SJSA1 (cell line): Measurements from ENCODE around the gene HIBCH. TPM values are rescaled to one million over a fixed set of nuclear protein-coding genes. Genes with fewer than 3 reads are reported as not detected.
"Not testable (repeated sequence)": the region's sequence is repeated elsewhere in the genome, so short reads cannot be mapped to it uniquely, and the experiment has no call there.

Experiments
- DNase-seq, 2 experiments: peaks; one replicate each; pipeline ENCODE4 v3.0.0-alpha.2; 2015 to 2020; ENCODE audit warnings: low spot score in 2 of 2, low read depth in 1 of 2
- H3K27ac ChIP-seq: fragments of 250-450 bp; sonication (Bioruptor Pico); 2 replicates; pipeline ENCODE4 v1.5.1; 2020; ENCODE audit warnings: mild to moderate bottlenecking, moderate library complexity
- H3K27me3 ChIP-seq: fragments of 250-450 bp; sonication (Bioruptor Pico); replicated peaks from 2 replicates; pipeline ENCODE4 v1.5.1; 2020; ENCODE audit warnings: mild to moderate bottlenecking, moderate library complexity
- H3K36me3 ChIP-seq: fragments of 250-450 bp; sonication (Bioruptor Pico); 2 replicates; pipeline ENCODE4 v1.5.1; 2020; ENCODE audit warnings: mild to moderate bottlenecking
- H3K4me1 ChIP-seq: fragments of 250-450 bp; sonication (Bioruptor Pico); replicated peaks from 2 replicates; pipeline ENCODE4 v1.6.1; 2021; ENCODE audit warnings: mild to moderate bottlenecking
- H3K4me3 ChIP-seq: fragments of 250-450 bp; sonication (Bioruptor Pico); 2 replicates; pipeline ENCODE4 v1.5.1; 2020; ENCODE audit warnings: mild to moderate bottlenecking
- H3K9me3 ChIP-seq: fragments of 250-450 bp; sonication (Bioruptor Pico); replicated peaks from 2 replicates; pipeline ENCODE4 v1.5.1; 2020; ENCODE audit warnings: mild to moderate bottlenecking
- total RNA-seq: library from RNA; depleted of rRNA; stranded (reverse); fragments of >200 nt; shearing (Covaris generic); gene quantifications from 2 replicates; pipeline ENCODE4 v1.2.3, GENCODE V29; 2014

Gene HIBCH
- total RNA-seq, 1 experiment from 2014 or later, result 16.0 TPM

- peaks cover 13% of the 10 kb centered on the region for H3K4me1 ChIP-seq
- no peak overlapping the region for H3K4me3 ChIP-seq
- DNase-seq, result peak in 1 of 2 experiments; percentile 30
- H3K27me3 ChIP-seq, result no peaks in the 10 kb centered on the region
- no peaks in the 10 kb centered on the region for H3K36me3 ChIP-seq
- no peaks in the 10 kb centered on the region for H3K9me3 ChIP-seq
- 0 out of 2 replicates have a peak overlapping the region, but pooled peaks have one; percentile 10 for H3K27ac ChIP-seq
These were observed 15.0 kb upstream of the HIBCH start for GRCh38 chr2:190334479-190335224.

GRCh38 chr2:190333928-190334327 lies 14.3 kb upstream of the HIBCH start:
- Histone ChIP-seq H3K4me3 (no peak overlapping the region), H3K27me3 (no peaks in the 10 kb centered on the region), H3K27ac (no peak overlapping the region), H3K4me1 (peaks cover 13% of the 10 kb centered on the region), H3K9me3 (no peaks in the 10 kb centered on the region), H3K36me3 (no peaks in the 10 kb centered on the region)
- DNase-seq, result no peak

- H3K4me3 ChIP-seq, result no peak overlapping the region
- DNase-seq, result no peak
- no peak overlapping the region for H3K27ac ChIP-seq
- H3K27me3 ChIP-seq, result no peaks in the 10 kb centered on the region
- no peaks in the 10 kb centered on the region for H3K36me3 ChIP-seq
- no peaks in the 10 kb centered on the region for H3K9me3 ChIP-seq
- peaks cover 13% of the 10 kb centered on the region for H3K4me1 ChIP-seq
These were observed 13.8 kb upstream of the HIBCH start for GRCh38 chr2:190333395-190333794.

- H3K36me3 ChIP-seq, result no peaks in the 10 kb centered on the region
- H3K4me1 ChIP-seq, result peaks cover under 1% of the 10 kb centered on the region
- no peak overlapping the region for H3K27ac ChIP-seq
- H3K4me3 ChIP-seq, result no peak overlapping the region
- DNase-seq, result no peak
- H3K9me3 ChIP-seq, result no peaks in the 10 kb centered on the region
- H3K27me3 ChIP-seq, result no peaks in the 10 kb centered on the region
These were observed 9.0 kb upstream of the HIBCH start for GRCh38 chr2:190328573-190329147.

GRCh38 chr2:190327867-190328572 lies 8.4 kb upstream of the HIBCH start:
- Histone ChIP-seq H3K9me3 (no peaks in the 10 kb centered on the region), H3K27me3 (no peaks in the 10 kb centered on the region), H3K36me3 (no peaks in the 10 kb centered on the region), H3K4me1 (no peaks in the 10 kb centered on the region), H3K27ac (no peak overlapping the region), H3K4me3 (no peak overlapping the region)
- no peak for DNase-seq

- no peak for DNase-seq
- H3K36me3 ChIP-seq, result no peaks in the 10 kb centered on the region
- H3K27ac ChIP-seq, result no peak overlapping the region
- no peaks in the 10 kb centered on the region for H3K27me3 ChIP-seq
- no peaks in the 10 kb centered on the region; the same call in 1 of the 2 replicates for H3K4me1 ChIP-seq
- no peak overlapping the region for H3K4me3 ChIP-seq
- H3K9me3 ChIP-seq, result no peaks in the 10 kb centered on the region
These were observed 6.0 kb upstream of the HIBCH start for GRCh38 chr2:190325588-190325987.

GRCh38 chr2:190323406-190323805 lies 3.8 kb upstream of the HIBCH start:
- Histone ChIP-seq H3K27me3 (no peaks in the 10 kb centered on the region), H3K4me1 (peaks cover 9% of the 10 kb centered on the region), H3K9me3 (no peaks in the 10 kb centered on the region), H3K36me3 (no peaks in the 10 kb centered on the region), H3K4me3 (no peak overlapping the region), H3K27ac (no peak overlapping the region)
- DNase-seq, result no peak

- H3K27ac ChIP-seq, result no peak overlapping the region
- no peak overlapping the region for H3K4me3 ChIP-seq
- no peaks in the 10 kb centered on the region for H3K27me3 ChIP-seq
These were observed 1.1 kb upstream of the HIBCH start for GRCh38 chr2:190320696-190321095.

GRCh38 chr2:190318931-190319554 lies 583 bp downstream of the HIBCH start:
- DNase-seq, result no peak
- Histone ChIP-seq H3K4me1 (peaks cover 10% of the 10 kb centered on the region), H3K27me3 (no peaks in the 10 kb centered on the region), H3K27ac (no peak overlapping the region), H3K9me3 (no peaks in the 10 kb centered on the region), H3K4me3 (peak overlapping the region; percentile 51), H3K36me3 (no peaks in the 10 kb centered on the region)

More at GRCh38 chr2:190320696-190321095, 1.1 kb upstream of the HIBCH start:
- DNase-seq, result no peak
- Histone ChIP-seq H3K36me3 (no peaks in the 10 kb centered on the region), H3K4me1 (peaks cover 10% of the 10 kb centered on the region), H3K9me3 (no peaks in the 10 kb centered on the region)

GRCh38 chr2:190318514-190318913 lies 1.1 kb downstream of the HIBCH start:
- Histone ChIP-seq H3K4me1 (peaks cover 10% of the 10 kb centered on the region), H3K4me3 (peak overlapping the region; percentile 51; the same call in 1 of the 2 replicates), H3K9me3 (no peaks in the 10 kb centered on the region), H3K36me3 (no peaks in the 10 kb centered on the region), H3K27me3 (no peaks in the 10 kb centered on the region), H3K27ac (no peak overlapping the region)
- no peak for DNase-seq

- DNase-seq, result no peak
- H3K9me3 ChIP-seq, result no peaks in the 10 kb centered on the region
- H3K4me3 ChIP-seq, result no peak overlapping the region
- H3K27me3 ChIP-seq, result no peaks in the 10 kb centered on the region
- no peak overlapping the region for H3K27ac ChIP-seq
- 0 out of 2 replicates have a peak, but pooled peaks cover 5% of the 10 kb centered on the region for H3K36me3 ChIP-seq
- H3K4me1 ChIP-seq, result peaks cover 8% of the 10 kb centered on the region
These were observed 4.4 kb downstream of the HIBCH start for GRCh38 chr2:190315273-190315672.

- Histone ChIP-seq H3K36me3 (0 out of 2 replicates have a peak, but pooled peaks cover 5% of the 10 kb centered on the region), H3K4me3 (no peak overlapping the region), H3K27me3 (no peaks in the 10 kb centered on the region), H3K27ac (no peak overlapping the region), H3K9me3 (no peaks in the 10 kb centered on the region), H3K4me1 (0 out of 2 replicates have a peak, but pooled peaks cover 6% of the 10 kb centered on the region)
- DNase-seq, result no peak
These were observed 5.7 kb downstream of the HIBCH start for GRCh38 chr2:190313880-190314279.

GRCh38 chr2:190312635-190313025 lies 7.0 kb downstream of the HIBCH start:
- H3K4me3 ChIP-seq, H3K4me1 ChIP-seq, DNase-seq, H3K9me3 ChIP-seq, H3K27me3 ChIP-seq, H3K36me3 ChIP-seq, H3K27ac ChIP-seq: not testable (repeated sequence)
